Neural progenitor cell (in vitro differentiated cells): Measurements from ENCODE around the gene ZNF212. TPM values are rescaled to one million over a fixed set of nuclear protein-coding genes. Genes with fewer than 3 reads are reported as not detected.
A peak's percentile ranks its signal among the peaks of the same experiment; 100 is the strongest.

Experiments
- DNase-seq: peaks from one replicate; pipeline ENCODE4 v3.0.0-alpha.2; 2016; ENCODE audit warnings: low spot score
- H2AFZ ChIP-seq: fragments of 200-600 bp; sonication (generic); replicated peaks from 2 replicates; pipeline ENCODE4 v1.6.1; 2016; ENCODE audit warnings: antibody characterized with exemption
- H3F3A ChIP-seq: fragments of 200-600 bp; sonication (generic); 2 replicates; pipeline ENCODE4 v1.6.1; 2016; ENCODE audit warnings: antibody characterized with exemption, low read depth
- H3K27ac ChIP-seq: fragments of 200-600 bp; sonication (generic); 2 replicates; pipeline ENCODE4 v1.5.1; 2016; ENCODE audit warnings: mild to moderate bottlenecking
- H3K27me3 ChIP-seq: fragments of 200-600 bp; sonication (generic); 2 replicates; pipeline ENCODE4 v1.6.1; 2016; ENCODE audit warnings: mild to moderate bottlenecking, moderate library complexity
- H3K36me3 ChIP-seq: fragments of 200-600 bp; sonication (generic); 2 replicates; pipeline ENCODE4 v1.5.1; 2016
- H3K4me1 ChIP-seq: fragments of 200-600 bp; sonication (generic); 2 replicates; pipeline ENCODE4 v1.6.1; 2016; ENCODE audit warnings: mixed run types
- H3K4me2 ChIP-seq: fragments of 200-600 bp; sonication (generic); 2 replicates; pipeline ENCODE4 v1.6.1; 2016
- H3K4me3 ChIP-seq: fragments of 200-600 bp; sonication (generic); 2 replicates; pipeline ENCODE4 v1.5.1; 2016
- H3K79me2 ChIP-seq: fragments of 200-600 bp; sonication (generic); 2 replicates; pipeline ENCODE4 v1.6.1; 2016; ENCODE audit warnings: low read depth
- H3K9ac ChIP-seq: fragments of 200-600 bp; sonication (generic); 2 replicates; pipeline ENCODE4 v1.6.1; 2016
- H3K9me3 ChIP-seq: fragments of 200-600 bp; sonication (generic); 2 replicates; pipeline ENCODE4 v1.5.1; 2016; ENCODE audit warnings: low read depth
- H4K20me1 ChIP-seq: fragments of 200-600 bp; sonication (generic); 2 replicates; pipeline ENCODE4 v1.6.1; 2016; ENCODE audit warnings: low read depth
- H3K27ac Mint-ChIP-seq: 3 replicates; pipeline ENCODE4 v1.8.0; 2021; ENCODE audit warnings: mixed read lengths
- H3K27me3 Mint-ChIP-seq: 2 replicates; pipeline ENCODE4 v1.8.0; 2022; ENCODE audit warnings: low read depth, mild to moderate bottlenecking, inconsistent platforms, moderate library complexity, mixed read lengths; ENCODE audit not compliant: insufficient read depth
- H3K36me3 Mint-ChIP-seq: 3 replicates; pipeline ENCODE4 v1.8.0; 2021; ENCODE audit warnings: mixed read lengths
- H3K4me1 Mint-ChIP-seq: 3 replicates; pipeline ENCODE4 v1.8.0; 2021; ENCODE audit warnings: mixed read lengths
- H3K4me3 Mint-ChIP-seq: 3 replicates; pipeline ENCODE4 v1.8.0; 2021; ENCODE audit warnings: mild to moderate bottlenecking, moderate library complexity, mixed read lengths
- H3K9me3 Mint-ChIP-seq: 3 replicates; pipeline ENCODE4 v1.8.0; 2020; ENCODE audit warnings: mixed read lengths
- CTCF ChIP-seq: fragments of 200-600 bp; sonication (generic); IDR thresholded peaks from 2 replicates; pipeline ENCODE4 v1.5.1; 2017; ENCODE audit warnings: antibody characterized with exemption, mild to moderate bottlenecking
- EZH2 ChIP-seq: fragments of 200-600 bp; sonication (generic); IDR thresholded peaks from 2 replicates; pipeline ENCODE4 v1.6.1; 2017; ENCODE audit warnings: antibody characterized with exemption, mild to moderate bottlenecking, moderate library complexity
- EZH2phosphoT487 ChIP-seq: fragments of 200-600 bp; sonication (generic); IDR thresholded peaks from 2 replicates; pipeline ENCODE4 v1.6.1; 2017; ENCODE audit warnings: antibody characterized with exemption
- total RNA-seq: library from RNA; depleted of rRNA; stranded (reverse); fragments of >200 nt; gene quantifications from 2 replicates; pipeline ENCODE4 v1.2.3, GENCODE V29; 2015; ENCODE audit warnings: low replicate concordance

Gene ZNF212
- total RNA-seq, 1 donor from 2014 or later, result 11.2 TPM

- Histone ChIP-seq H4K20me1 (no peaks in the 10 kb centered on the region), H3K4me3 (no peak overlapping the region), H3K36me3 (peaks cover 4% of the 10 kb centered on the region), H3K4me1 (peaks cover 3% of the 10 kb centered on the region), H3K27ac (no peak overlapping the region), H3K9me3 (no peaks in the 10 kb centered on the region), H2AFZ (no peak overlapping the region), H3K9ac (no peak overlapping the region), H3K4me2 (no peak overlapping the region), H3K79me2 (no peaks in the 10 kb centered on the region), H3F3A (no peaks in the 10 kb centered on the region), H3K27me3 (no peaks in the 10 kb centered on the region)
- H3K27ac Mint-ChIP-seq, result no peak overlapping the region
- H3K9me3 Mint-ChIP-seq, result no peaks in the 10 kb centered on the region
- H3K27me3 Mint-ChIP-seq, result peaks cover 5% of the 10 kb centered on the region
- DNase-seq, result no peak
- H3K36me3 Mint-ChIP-seq, result peaks cover 31% of the 10 kb centered on the region
- no peak overlapping the region for H3K4me3 Mint-ChIP-seq
- TF ChIP-seq EZH2phosphoT487 (no peak), CTCF (no peak), EZH2 (no peak)
- H3K4me1 Mint-ChIP-seq, result no peaks in the 10 kb centered on the region
Measured at GRCh38 chr7:149216402-149216801, 23.0 kb upstream of the ZNF212 start.

GRCh38 chr7:149217570-149217969, 21.9 kb upstream of the ZNF212 start:
- peaks cover 26% of the 10 kb centered on the region for H3K36me3 Mint-ChIP-seq
- no peaks in the 10 kb centered on the region for H3K4me1 Mint-ChIP-seq
- Histone ChIP-seq H3K27me3 (no peaks in the 10 kb centered on the region), H3F3A (no peaks in the 10 kb centered on the region), H3K36me3 (no peaks in the 10 kb centered on the region), H3K4me2 (no peak overlapping the region), H3K79me2 (no peaks in the 10 kb centered on the region), H3K9me3 (no peaks in the 10 kb centered on the region), H2AFZ (no peak overlapping the region), H3K9ac (no peak overlapping the region), H3K4me3 (no peak overlapping the region), H3K4me1 (peaks cover 3% of the 10 kb centered on the region), H3K27ac (no peak overlapping the region), H4K20me1 (no peaks in the 10 kb centered on the region)
- no peak for DNase-seq
- TF ChIP-seq EZH2phosphoT487, result no peak
- TF ChIP-seq CTCF, result no peak
- no peak for TF ChIP-seq EZH2
- no peak overlapping the region for H3K27ac Mint-ChIP-seq
- H3K27me3 Mint-ChIP-seq, result peaks cover 5% of the 10 kb centered on the region
- no peak overlapping the region for H3K4me3 Mint-ChIP-seq
- H3K9me3 Mint-ChIP-seq, result no peaks in the 10 kb centered on the region

- H3K27ac ChIP-seq, result peak overlapping the region; percentile 58
- H3K79me2 ChIP-seq, result no peaks in the 10 kb centered on the region
- no peak overlapping the region for H3K4me2 ChIP-seq
- H3K27me3 Mint-ChIP-seq, result peaks cover 5% of the 10 kb centered on the region
- no peaks in the 10 kb centered on the region for H3K9me3 Mint-ChIP-seq
- no peaks in the 10 kb centered on the region for H4K20me1 ChIP-seq
- H3F3A ChIP-seq, result no peaks in the 10 kb centered on the region
- H3K9ac ChIP-seq, result no peak overlapping the region
- no peak overlapping the region for H2AFZ ChIP-seq
- H3K4me3 Mint-ChIP-seq, result no peak overlapping the region
- TF ChIP-seq EZH2, result no peak
- no peak for TF ChIP-seq CTCF
- TF ChIP-seq EZH2phosphoT487, result no peak
- H3K27me3 ChIP-seq, result no peaks in the 10 kb centered on the region
- peaks cover 3% of the 10 kb centered on the region for H3K4me1 ChIP-seq
- H3K36me3 ChIP-seq, result no peaks in the 10 kb centered on the region
- H3K4me1 Mint-ChIP-seq, result no peaks in the 10 kb centered on the region
- H3K9me3 ChIP-seq, result no peaks in the 10 kb centered on the region
- H3K36me3 Mint-ChIP-seq, result peaks cover 22% of the 10 kb centered on the region
- no peak overlapping the region for H3K4me3 ChIP-seq
- DNase-seq, result peak; percentile 27
- H3K27ac Mint-ChIP-seq, result no peak overlapping the region
Measured at GRCh38 chr7:149218469-149219420, 20.7 kb upstream of the ZNF212 start.
